HL-60/S4 treated with phorbol 12-myristate 13-acetate at 8.2 ng/mL for 4 days and 3 days (cell line): ENCODE results near the gene S100A8.

Experiments used
- in situ Hi-C: fragments of 300-500 bp; cut with MboI; formaldehyde crosslinking; loops from 2 replicates; pipeline ENCODE4 v1.15.0; 2022; ENCODE audit warnings: low sequenced_read_pairs

The S100A8 gene

GRCh38 chr1:153393926-153394325, 3.1 kb upstream of the S100A8 start:
- in situ Hi-C loops, result no loop called here

- in situ Hi-C loops, result no loop called here
Measured at GRCh38 chr1:153392822-153393221, 1.9 kb upstream of the S100A8 start.

GRCh38 chr1:153392258-153392657, 1.4 kb upstream of the S100A8 start:
- in situ Hi-C loops, result no loop called here

GRCh38 chr1:153389973-153390879, 647 bp downstream of the S100A8 start:
- in situ Hi-C loops, result no loop called here

- in situ Hi-C loops, result no loop called here
Measured at GRCh38 chr1:153389401-153389800, 1.5 kb downstream of the S100A8 start.

- in situ Hi-C loops, result no loop called here
Measured at GRCh38 chr1:153387785-153388184, 3.1 kb downstream of the S100A8 start.

- in situ Hi-C loops, result no loop called here
Measured at GRCh38 chr1:153387001-153387400, 3.9 kb downstream of the S100A8 start.

- in situ Hi-C loops, result no loop called here
Measured at GRCh38 chr1:153386500-153386901, 4.4 kb downstream of the S100A8 start.

GRCh38 chr1:153384958-153385580, 5.8 kb downstream of the S100A8 start:
- in situ Hi-C loops, result no loop called here

- in situ Hi-C loops, result no loop called here
Measured at GRCh38 chr1:153380711-153381110, 10.2 kb downstream of the S100A8 start.

GRCh38 chr1:153379591-153379990, 11.3 kb downstream of the S100A8 start:
- in situ Hi-C loops, result no loop called here

- in situ Hi-C loops, result no loop called here
Measured at GRCh38 chr1:153375511-153375910, 15.4 kb downstream of the S100A8 start, which contains the start of gene S100A12. TSS of gene S100A12 (minus strand) at chr1:153375621. CDS start at chr1:153374592, 1,029 bp downstream.

- in situ Hi-C loops, result no loop called here
Measured at GRCh38 chr1:153374071-153374470, 16.8 kb downstream of the S100A8 start.

GRCh38 chr1:153372571-153372970, 18.3 kb downstream of the S100A8 start:
- in situ Hi-C loops, result no loop called here

- in situ Hi-C loops, result no loop called here
Measured at GRCh38 chr1:153371231-153371630, 19.6 kb downstream of the S100A8 start.

- in situ Hi-C loops, result no loop called here
Measured at GRCh38 chr1:153370146-153370545, 20.7 kb downstream of the S100A8 start.

- in situ Hi-C loops, result no loop called here
Measured at GRCh38 chr1:153368495-153368894, 22.4 kb downstream of the S100A8 start.

GRCh38 chr1:153367090-153367489, 23.8 kb downstream of the S100A8 start:
- in situ Hi-C loops, result no loop called here

- in situ Hi-C loops, result no loop called here
Measured at GRCh38 chr1:153366261-153366660, 24.6 kb downstream of the S100A8 start.

GRCh38 chr1:153365696-153366095, 25.2 kb downstream of the S100A8 start:
- in situ Hi-C loops, result no loop called here

GRCh38 chr1:153364766-153365666, 25.9 kb downstream of the S100A8 start:
- in situ Hi-C loops, result no loop called here
